ENCODE measurements around the gene RUSC1.

RUSC1 gene

DNA sequence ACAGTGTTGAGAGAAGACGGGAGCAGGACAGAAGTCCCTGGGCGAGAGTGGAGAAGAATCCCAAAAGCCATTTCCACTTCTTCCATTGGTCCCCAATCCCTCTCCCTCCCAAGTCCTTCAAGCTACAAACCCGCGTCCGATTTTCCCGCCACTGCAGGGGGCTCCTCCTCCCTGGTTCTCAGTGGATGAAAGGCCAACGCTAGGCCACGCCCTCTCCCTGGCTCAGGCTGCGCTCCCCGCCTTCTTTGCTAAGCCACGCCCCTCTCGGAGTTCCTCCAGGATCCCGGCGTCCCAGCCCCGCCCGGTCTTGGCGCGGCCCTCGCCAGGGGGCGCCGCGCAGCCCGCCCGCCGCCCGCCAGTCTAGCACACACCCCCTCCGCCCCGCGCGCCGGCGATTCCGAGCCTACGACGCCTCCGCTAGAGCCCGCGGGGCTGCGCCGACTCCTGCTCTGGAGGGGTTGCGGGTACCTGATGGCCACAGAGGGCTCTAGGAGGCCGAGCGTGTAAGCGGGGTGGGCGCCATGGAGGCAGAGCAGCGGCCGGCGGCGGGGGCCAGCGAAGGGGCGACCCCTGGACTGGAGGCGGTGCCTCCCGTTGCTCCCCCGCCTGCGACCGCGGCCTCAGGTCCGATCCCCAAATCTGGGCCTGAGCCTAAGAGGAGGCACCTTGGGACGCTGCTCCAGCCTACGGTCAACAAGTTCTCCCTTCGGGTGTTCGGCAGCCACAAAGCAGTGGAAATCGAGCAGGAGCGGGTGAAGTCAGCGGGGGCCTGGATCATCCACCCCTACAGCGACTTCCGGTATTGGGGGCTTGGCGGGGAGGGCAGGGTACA, 43.4 kb upstream of the RUSC1 start, which contains the start of gene HCN3:
Gene HCN3 (plus strand): TSS at position 394 of the 832 bp plus-strand sequence. CDS start 128 bp downstream, at position 522.
- Histone ChIP-seq H3K79me2 (peaks cover 3% of the 10 kb centered on the region), H3K36me3 (ENCODE audit: control insufficient read depth, insufficient read depth, low read length) (no peaks in the 10 kb centered on the region), H3K4me3 (ENCODE audit: low read depth, low read length) (peak within 1 kb of the TSS; percentile 67), H3K9ac (no peak within 1 kb of the TSS), H3K27ac (peak within 1 kb of the TSS; percentile 69), H3K4me2 (ENCODE audit: low read length) (peak within 1 kb of the TSS; percentile 95), H3K27me3 (ENCODE audit: control insufficient read depth, insufficient read depth, low read length) (no peaks in the 10 kb centered on the region), H3K4me1 (peaks cover 3% of the 10 kb centered on the region), H2AFZ (peak within 1 kb of the TSS; percentile 74), H3K9me3 (ENCODE audit: control insufficient read depth, low read length) (no peaks in the 10 kb centered on the region)
- TF ChIP-seq, protein P1, sequence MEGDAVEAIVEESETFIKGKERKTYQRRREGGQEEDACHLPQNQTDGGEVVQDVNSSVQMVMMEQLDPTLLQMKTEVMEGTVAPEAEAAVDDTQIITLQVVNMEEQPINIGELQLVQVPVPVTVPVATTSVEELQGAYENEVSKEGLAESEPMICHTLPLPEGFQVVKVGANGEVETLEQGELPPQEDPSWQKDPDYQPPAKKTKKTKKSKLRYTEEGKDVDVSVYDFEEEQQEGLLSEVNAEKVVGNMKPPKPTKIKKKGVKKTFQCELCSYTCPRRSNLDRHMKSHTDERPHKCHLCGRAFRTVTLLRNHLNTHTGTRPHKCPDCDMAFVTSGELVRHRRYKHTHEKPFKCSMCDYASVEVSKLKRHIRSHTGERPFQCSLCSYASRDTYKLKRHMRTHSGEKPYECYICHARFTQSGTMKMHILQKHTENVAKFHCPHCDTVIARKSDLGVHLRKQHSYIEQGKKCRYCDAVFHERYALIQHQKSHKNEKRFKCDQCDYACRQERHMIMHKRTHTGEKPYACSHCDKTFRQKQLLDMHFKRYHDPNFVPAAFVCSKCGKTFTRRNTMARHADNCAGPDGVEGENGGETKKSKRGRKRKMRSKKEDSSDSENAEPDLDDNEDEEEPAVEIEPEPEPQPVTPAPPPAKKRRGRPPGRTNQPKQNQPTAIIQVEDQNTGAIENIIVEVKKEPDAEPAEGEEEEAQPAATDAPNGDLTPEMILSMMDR (IDR thresholded peaks at IDR 0.05) = peak; percentile 66

DNA sequence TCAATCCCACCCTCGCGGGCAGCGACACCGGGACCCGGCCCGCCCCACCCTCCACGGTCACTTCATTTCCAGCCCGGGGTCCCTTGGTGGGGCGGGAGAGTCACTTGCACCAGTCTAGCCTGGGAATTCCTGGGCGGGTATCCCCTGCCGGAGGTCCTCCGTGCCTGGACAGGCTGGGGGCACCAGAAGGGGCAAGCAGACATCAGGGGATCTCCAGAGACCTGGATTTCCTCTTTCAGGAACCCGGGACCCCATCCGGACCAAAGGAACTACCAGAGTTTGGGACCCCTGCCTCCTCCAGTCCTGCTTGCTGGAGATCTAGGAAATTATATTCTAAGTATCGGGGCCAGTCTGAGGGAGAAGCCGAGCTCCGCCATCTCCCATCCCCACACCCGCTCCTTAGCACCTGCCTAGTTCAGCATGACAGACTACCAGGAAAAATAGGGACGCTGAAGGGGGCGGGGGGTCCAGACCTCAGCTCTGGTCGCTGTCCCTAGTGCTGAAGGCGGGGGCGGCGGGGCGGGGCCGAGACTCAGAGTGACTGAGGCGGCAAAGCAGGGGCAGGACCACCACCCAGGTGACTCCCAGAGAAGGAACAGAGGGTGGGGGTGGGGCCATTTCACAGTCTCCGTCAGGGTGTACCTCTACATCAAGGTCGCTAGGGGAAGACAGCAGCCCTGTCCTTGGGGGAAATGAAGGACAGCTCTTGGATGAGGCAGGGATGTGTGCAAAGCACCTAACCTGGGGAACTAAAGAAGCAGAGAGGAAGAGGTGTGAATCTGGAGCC, 42.6 kb upstream of the RUSC1 start:
- no peaks in the 10 kb centered on the region for H3K79me2 ChIP-seq
- peak overlapping the region; percentile 69 for H3K27ac ChIP-seq
- peak overlapping the region; percentile 95 for H3K4me2 ChIP-seq (ENCODE audit: low read length)
- peak overlapping the region; percentile 74 for H2AFZ ChIP-seq
- H3K4me1 ChIP-seq = peaks cover 3% of the 10 kb centered on the region
- no peak overlapping the region for H3K9ac ChIP-seq
- TF ChIP-seq, protein P1 (IDR thresholded peaks at IDR 0.05) = peak; percentile 35
- peak overlapping the region; percentile 67 for H3K4me3 ChIP-seq (ENCODE audit: low read depth, low read length)
- no peaks in the 10 kb centered on the region for H3K27me3 ChIP-seq (ENCODE audit: control insufficient read depth, insufficient read depth, low read length)
- H3K9me3 ChIP-seq (ENCODE audit: control insufficient read depth, low read length) = no peaks in the 10 kb centered on the region
- no peaks in the 10 kb centered on the region for H3K36me3 ChIP-seq (ENCODE audit: control insufficient read depth, insufficient read depth, low read length)

DNA sequence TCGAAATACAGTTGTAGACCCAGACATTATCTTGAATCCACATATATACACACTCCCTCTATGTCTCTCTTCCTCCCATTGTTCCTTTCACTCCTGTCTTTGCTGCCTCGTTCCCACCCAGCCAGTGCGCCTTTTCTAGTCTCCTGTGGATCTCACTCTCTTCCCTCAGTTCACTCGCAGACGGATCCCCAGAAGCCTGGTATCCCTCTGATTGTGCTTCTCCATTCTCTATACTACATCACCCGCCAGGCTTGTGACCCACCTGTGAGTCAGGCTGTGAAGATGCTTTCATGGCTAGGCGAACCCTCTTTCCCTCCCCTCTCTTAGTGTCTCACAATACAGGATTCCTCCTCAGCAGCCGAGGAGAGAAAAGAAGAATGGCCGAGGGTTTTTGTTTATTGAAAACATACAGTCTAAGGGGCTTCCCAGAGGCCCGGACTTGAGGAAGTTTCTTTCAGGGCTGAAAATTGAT, 42.0 kb upstream of the RUSC1 start:
- Histone ChIP-seq H3K27me3 (ENCODE audit: control insufficient read depth, insufficient read depth, low read length) (no peaks in the 10 kb centered on the region), H3K27ac (no peak overlapping the region), H2AFZ (peak overlapping the region; percentile 11), H3K36me3 (ENCODE audit: control insufficient read depth, insufficient read depth, low read length) (no peaks in the 10 kb centered on the region), H3K4me2 (ENCODE audit: low read length) (peak overlapping the region; percentile 95), H3K9ac (no peak overlapping the region), H3K4me3 (ENCODE audit: low read depth, low read length) (peak overlapping the region; percentile 67), H3K79me2 (no peaks in the 10 kb centered on the region), H3K9me3 (ENCODE audit: control insufficient read depth, low read length) (no peaks in the 10 kb centered on the region), H3K4me1 (peaks cover 3% of the 10 kb centered on the region)
- TF ChIP-seq, protein P1 (IDR thresholded peaks at IDR 0.05) = no peak

DNA sequence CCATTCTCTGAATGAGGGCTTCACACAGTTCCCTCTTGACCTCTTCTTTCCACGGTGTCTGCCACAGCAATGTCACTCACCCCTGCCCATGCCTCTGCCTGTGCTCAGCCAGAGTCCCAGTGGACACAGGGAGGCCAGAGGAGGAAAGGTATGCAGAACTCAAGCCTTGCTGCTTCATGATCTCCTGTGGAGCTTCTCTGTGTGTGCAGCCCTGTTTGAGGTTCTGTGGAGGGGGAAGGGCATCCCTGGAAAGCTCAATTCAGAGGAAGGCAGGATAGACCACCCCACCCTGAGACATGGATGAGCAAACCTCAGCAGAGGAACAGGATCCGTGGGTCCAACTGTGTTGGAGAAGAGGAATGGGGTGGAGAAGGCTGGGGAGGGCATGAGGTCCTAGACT, 41.4 kb upstream of the RUSC1 start:
- peaks cover 3% of the 10 kb centered on the region for H3K4me1 ChIP-seq
- no peaks in the 10 kb centered on the region for H3K36me3 ChIP-seq (ENCODE audit: control insufficient read depth, insufficient read depth, low read length)
- H3K4me2 ChIP-seq (ENCODE audit: low read length) = no peak overlapping the region
- H3K4me3 ChIP-seq (ENCODE audit: low read depth, low read length) = no peak overlapping the region
- H3K79me2 ChIP-seq = no peaks in the 10 kb centered on the region
- H3K27ac ChIP-seq = no peak overlapping the region
- TF ChIP-seq, protein P1 (IDR thresholded peaks at IDR 0.05) = no peak
- H3K27me3 ChIP-seq (ENCODE audit: control insufficient read depth, insufficient read depth, low read length) = no peaks in the 10 kb centered on the region
- no peak overlapping the region for H3K9ac ChIP-seq
- no peaks in the 10 kb centered on the region for H3K9me3 ChIP-seq (ENCODE audit: control insufficient read depth, low read length)
- H2AFZ ChIP-seq = no peak overlapping the region
